H9 (cell line): ENCODE data around the gene HDGFL3. TPM values are rescaled to one million over a fixed set of nuclear protein-coding genes. Genes with fewer than 3 reads are reported as not detected.
A peak's percentile ranks its signal among the peaks of the same experiment; 100 is the strongest.

Source experiments
- DNase-seq: peaks from one replicate; pipeline ENCODE4 v3.0.0-alpha.2; 2017
- H2AFZ ChIP-seq: one replicate; pipeline ENCODE4 v1.6.1; 2013; ENCODE audit warnings: mild to moderate bottlenecking, low read length, control low read depth, moderate library complexity
- H2AK5ac ChIP-seq: 2 replicates; pipeline ENCODE4 v1.6.1; 2013; ENCODE audit warnings: low read length, control low read depth, mixed read lengths; ENCODE audit not compliant: insufficient read length
- H2BK120ac ChIP-seq: one replicate; pipeline ENCODE4 v1.6.1; 2013; ENCODE audit warnings: low read depth, mild to moderate bottlenecking, low read length, control low read depth, inconsistent platforms; ENCODE audit not compliant: poor library complexity, severe bottlenecking
- H2BK12ac ChIP-seq: 2 replicates; pipeline ENCODE4 v1.6.1; 2013; ENCODE audit warnings: low read length, control low read depth, mixed read lengths, low read depth; ENCODE audit not compliant: insufficient read length
- H2BK15ac ChIP-seq: 2 replicates; pipeline ENCODE4 v1.6.1; 2013; ENCODE audit warnings: low read depth, low read length, control low read depth
- H2BK20ac ChIP-seq: one replicate; pipeline ENCODE4 v1.6.1; 2013; ENCODE audit warnings: low read depth, mild to moderate bottlenecking, low read length, control low read depth, inconsistent platforms; ENCODE audit not compliant: poor library complexity, severe bottlenecking
- H2BK5ac ChIP-seq: 2 replicates; pipeline ENCODE4 v1.6.1; 2013; ENCODE audit warnings: low read length, control low read depth, mixed read lengths; ENCODE audit not compliant: insufficient read length
- H3K14ac ChIP-seq: 2 replicates; pipeline ENCODE4 v1.6.1; 2013; ENCODE audit warnings: low read length, control low read depth; ENCODE audit not compliant: insufficient read depth
- H3K18ac ChIP-seq: 2 replicates; pipeline ENCODE4 v1.6.1; 2013; ENCODE audit warnings: low read depth, mild to moderate bottlenecking, mixed read lengths, low read length, control low read depth; ENCODE audit not compliant: insufficient read length
- H3K23ac ChIP-seq: 2 replicates; pipeline ENCODE4 v1.6.1; 2013; ENCODE audit warnings: low read length, control low read depth, mixed read lengths, low read depth; ENCODE audit not compliant: insufficient read length
- H3K23me2 ChIP-seq: 2 replicates; pipeline ENCODE4 v1.6.1; 2013; ENCODE audit warnings: low read depth, mild to moderate bottlenecking, mixed read lengths, low read length, control low read depth; ENCODE audit not compliant: insufficient read length, poor library complexity, severe bottlenecking
- H3K27ac ChIP-seq: 2 replicates; pipeline ENCODE4 v1.5.1; 2013; ENCODE audit warnings: low read length, control low read depth, mixed read lengths, low read depth; ENCODE audit not compliant: insufficient read length
- H3K27me3 ChIP-seq: 2 replicates; pipeline ENCODE4 v1.6.1; 2013; ENCODE audit warnings: low read length, control low read depth, inconsistent platforms; ENCODE audit not compliant: insufficient read depth
- H3K4ac ChIP-seq: 2 replicates; pipeline ENCODE4 v1.6.1; 2013; ENCODE audit warnings: low read depth, mild to moderate bottlenecking, control low read depth, inconsistent platforms, low read length, moderate library complexity
- H3K4me1 ChIP-seq: 2 replicates; pipeline ENCODE4 v1.6.1; 2013; ENCODE audit warnings: low read length, control low read depth, inconsistent platforms; ENCODE audit not compliant: insufficient read depth
- H3K4me2 ChIP-seq: 2 replicates; pipeline ENCODE4 v1.6.1; 2013; ENCODE audit warnings: low read length, control low read depth, mixed read lengths; ENCODE audit not compliant: insufficient read length, insufficient read depth
- H3K56ac ChIP-seq: 2 replicates; pipeline ENCODE4 v1.6.1; 2013; ENCODE audit warnings: low read depth, mild to moderate bottlenecking, mixed read lengths, low read length, control low read depth; ENCODE audit not compliant: insufficient read length
- H3K79me1 ChIP-seq: 2 replicates; pipeline ENCODE4 v1.6.1; 2013; ENCODE audit warnings: low read depth, mild to moderate bottlenecking, moderate library complexity, low read length, control low read depth, inconsistent platforms; ENCODE audit not compliant: insufficient read depth, poor library complexity, severe bottlenecking
- H3K79me2 ChIP-seq: 2 replicates; pipeline ENCODE4 v1.6.1; 2013; ENCODE audit warnings: low read length, control low read depth, inconsistent platforms; ENCODE audit not compliant: insufficient read depth
- H3K9ac ChIP-seq: 2 replicates; pipeline ENCODE4 v1.6.1; 2013; ENCODE audit warnings: low read length, control low read depth, mixed read lengths; ENCODE audit not compliant: insufficient read length; ENCODE audit errors: extremely low read depth
- H3K9me3 ChIP-seq: one replicate; pipeline ENCODE4 v1.6.1; 2013; ENCODE audit warnings: low read depth, low read length, inconsistent platforms; ENCODE audit not compliant: control insufficient read depth
- H3T11ph ChIP-seq: one replicate; pipeline ENCODE4 v1.6.1; 2013; ENCODE audit warnings: mild to moderate bottlenecking, low read length, control low read depth, inconsistent platforms
- H4K20me1 ChIP-seq: one replicate; pipeline ENCODE4 v1.6.1; 2013; ENCODE audit not compliant: control insufficient read depth, insufficient read length, insufficient read depth
- H4K5ac ChIP-seq: 2 replicates; pipeline ENCODE4 v1.6.1; 2013; ENCODE audit warnings: low read depth, mild to moderate bottlenecking, mixed read lengths, low read length, control low read depth; ENCODE audit not compliant: insufficient read length
- H4K8ac ChIP-seq: replicated peaks from 2 replicates; pipeline ENCODE4 v1.6.1; 2013; ENCODE audit warnings: low read length, control low read depth, mixed read lengths, low read depth; ENCODE audit not compliant: insufficient read length
- H4K91ac ChIP-seq: 2 replicates; pipeline ENCODE4 v1.6.1; 2013; ENCODE audit warnings: low read depth, mild to moderate bottlenecking, moderate library complexity, mixed read lengths, low read length, control low read depth; ENCODE audit not compliant: insufficient read length
- H3K27ac Mint-ChIP-seq, 3 experiments: 2 replicates in 2 of 3; 3 replicates in 1 of 3; pipeline ENCODE4 v1.8.0; 2020 to 2021; ENCODE audit warnings: mixed read lengths in 3 of 3, mild to moderate bottlenecking in 1 of 3, moderate library complexity in 1 of 3
- H3K27me3 Mint-ChIP-seq: 2 replicates; pipeline ENCODE4 v1.8.0; 2021; ENCODE audit warnings: low read depth, mild to moderate bottlenecking, moderate library complexity, mixed read lengths
- H3K36me3 Mint-ChIP-seq, 3 experiments: 2 replicates in 2 of 3; 3 replicates in 1 of 3; pipeline ENCODE4 v1.8.0; 2020 to 2021; ENCODE audit warnings: low read depth in 3 of 3, mixed read lengths in 3 of 3; ENCODE audit not compliant: insufficient read depth in 1 of 3
- H3K4me1 Mint-ChIP-seq, 2 experiments: 2 replicates each; pipeline ENCODE4 v1.8.0; 2020; ENCODE audit warnings: mixed read lengths in 2 of 2
- H3K4me3 Mint-ChIP-seq, 2 experiments: 2 replicates in 1 of 2; 3 replicates in 1 of 2; pipeline ENCODE4 v1.8.0; 2020 to 2021; ENCODE audit warnings: mild to moderate bottlenecking in 2 of 2, mixed read lengths in 2 of 2, moderate library complexity in 1 of 2
- H3K9me3 Mint-ChIP-seq, 2 experiments: 2 replicates in 1 of 2; 3 replicates in 1 of 2; pipeline ENCODE4 v1.8.0; 2020; ENCODE audit warnings: mild to moderate bottlenecking in 2 of 2, mixed read lengths in 2 of 2, moderate library complexity in 1 of 2
- WGBS: extraction: QIAGEN DNeasy Blood & Tissue Kit; methylation state at CpG from one replicate; pipeline ENCODE4 v1.1.7; 2013; ENCODE audit warnings: missing lambda C conversion rate, low lambda C conversion rate, mixed read lengths; ENCODE audit not compliant: insufficient read length; ENCODE audit errors: extremely low coverage; 5-methylcytosine and 5-hydroxymethylcytosine counted together
- total RNA-seq: library from RNA; stranded (reverse); gene quantifications from 2 replicates; pipeline ENCODE4 v1.2.1, GENCODE V29; 2021
- TF ChIP-seq, protein P1 (sequence below): fragments of 200-600 bp; sonication (generic); conservative IDR thresholded peaks from 3 replicates; pipeline ENCODE4 v1.8.0; 2021; ENCODE audit warnings: antibody characterized with exemption, mild to moderate bottlenecking

HDGFL3 gene
- total RNA-seq, 1 experiment from 2014 or later = 120 TPM

DNA sequence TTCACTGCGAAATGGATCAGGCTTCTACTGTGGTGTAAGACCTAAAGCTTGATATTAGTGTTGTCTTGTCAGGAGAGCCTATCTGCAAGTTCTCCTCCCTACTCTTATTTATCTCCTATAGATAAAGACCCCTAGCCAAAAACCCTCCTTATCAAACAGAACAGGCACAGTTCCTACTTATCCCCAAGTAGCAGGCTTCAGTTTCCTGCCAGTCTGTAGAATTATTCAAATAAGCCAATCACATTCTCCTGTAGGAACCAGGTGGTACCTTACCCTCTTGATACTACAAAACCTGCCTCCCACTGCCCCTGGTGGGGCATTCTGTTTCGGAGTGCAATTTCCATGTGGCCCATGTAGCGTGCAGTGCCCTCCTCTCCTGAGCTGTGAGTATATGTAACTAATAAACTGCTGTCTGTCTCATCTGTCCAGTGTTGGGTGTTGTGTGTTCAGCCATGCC, 28.7 kb downstream of the HDGFL3 start:
- Histone ChIP-seq H2AFZ (no peak overlapping the region), H3K18ac (no peak overlapping the region), H2AK5ac (no peak overlapping the region), H3K14ac (no peak overlapping the region), H4K8ac (no peak overlapping the region), H2BK120ac (no peak overlapping the region), H4K91ac (no peak overlapping the region), H2BK12ac (no peak overlapping the region), H3K9ac (no peak overlapping the region), H3K27ac (no peak overlapping the region), H3K23me2 (no peaks in the 10 kb centered on the region), H3T11ph (no peak overlapping the region), H2BK15ac (no peak overlapping the region), H3K4me1 (no peaks in the 10 kb centered on the region), H4K5ac (no peak overlapping the region), H3K9me3 (no peaks in the 10 kb centered on the region), H3K79me2 (peaks cover 4% of the 10 kb centered on the region; the same call in 1 of the 2 replicates), H3K4ac (no peak overlapping the region), H3K56ac (no peak overlapping the region), H3K23ac (no peak overlapping the region), H3K4me2 (no peak overlapping the region), H2BK20ac (no peak overlapping the region), H3K27me3 (no peaks in the 10 kb centered on the region), H3K79me1 (peaks cover 4% of the 10 kb centered on the region), H4K20me1 (no peaks in the 10 kb centered on the region), H2BK5ac (no peak overlapping the region)
- DNase-seq = no peak
- no peaks in the 10 kb centered on the region for H3K9me3 Mint-ChIP-seq
- no CpG with 5 or more reads among the region's 3 CpGs for WGBS
- H3K36me3 Mint-ChIP-seq = peaks cover 2 to 7% (median 7%) of the 10 kb centered on the region in 3 experiments; a peak in 1 of 7 replicates
- H3K27me3 Mint-ChIP-seq = no peaks in the 10 kb centered on the region
- H3K27ac Mint-ChIP-seq = peak overlapping the region; percentile 20 to 48 (median 40); a peak in 5 of 7 replicates
- H3K4me3 Mint-ChIP-seq = no peak overlapping the region
- peaks cover 7 to 20% of the 10 kb centered on the region in 2 experiments for H3K4me1 Mint-ChIP-seq
- TF ChIP-seq, protein P1, sequence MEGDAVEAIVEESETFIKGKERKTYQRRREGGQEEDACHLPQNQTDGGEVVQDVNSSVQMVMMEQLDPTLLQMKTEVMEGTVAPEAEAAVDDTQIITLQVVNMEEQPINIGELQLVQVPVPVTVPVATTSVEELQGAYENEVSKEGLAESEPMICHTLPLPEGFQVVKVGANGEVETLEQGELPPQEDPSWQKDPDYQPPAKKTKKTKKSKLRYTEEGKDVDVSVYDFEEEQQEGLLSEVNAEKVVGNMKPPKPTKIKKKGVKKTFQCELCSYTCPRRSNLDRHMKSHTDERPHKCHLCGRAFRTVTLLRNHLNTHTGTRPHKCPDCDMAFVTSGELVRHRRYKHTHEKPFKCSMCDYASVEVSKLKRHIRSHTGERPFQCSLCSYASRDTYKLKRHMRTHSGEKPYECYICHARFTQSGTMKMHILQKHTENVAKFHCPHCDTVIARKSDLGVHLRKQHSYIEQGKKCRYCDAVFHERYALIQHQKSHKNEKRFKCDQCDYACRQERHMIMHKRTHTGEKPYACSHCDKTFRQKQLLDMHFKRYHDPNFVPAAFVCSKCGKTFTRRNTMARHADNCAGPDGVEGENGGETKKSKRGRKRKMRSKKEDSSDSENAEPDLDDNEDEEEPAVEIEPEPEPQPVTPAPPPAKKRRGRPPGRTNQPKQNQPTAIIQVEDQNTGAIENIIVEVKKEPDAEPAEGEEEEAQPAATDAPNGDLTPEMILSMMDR = no peak
